ENCODE results near the gene ITGA2. TPM values are rescaled to one million over a fixed set of nuclear protein-coding genes. Genes with fewer than 3 reads are reported as not detected.

Gene ITGA2
- total and polyA plus RNA-seq, 3 donors from 2014 or later, result 0.90 to 1.7 (median 1.0) TPM

DNA sequence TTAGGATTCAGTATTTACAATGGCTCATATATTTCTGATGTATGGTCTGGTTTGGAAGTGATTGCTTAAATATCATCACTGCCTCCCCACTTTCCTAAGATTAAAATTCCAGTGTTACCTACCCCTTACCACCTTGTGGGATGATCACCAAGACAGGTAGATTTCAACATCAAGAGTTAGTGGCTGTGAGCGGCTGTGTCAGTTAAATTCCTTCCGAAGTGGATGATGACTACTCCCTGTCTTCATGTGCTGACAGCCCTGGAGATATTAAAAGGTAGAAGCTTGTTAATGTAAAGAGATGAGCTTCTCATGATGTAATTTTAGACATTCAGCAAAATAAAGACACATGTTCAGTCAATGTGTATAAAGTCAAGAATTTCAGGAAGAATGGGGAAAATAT, 4.2 kb downstream of the ITGA2 start:
- 100% methylated on average over 2 of the region's 2 CpGs for WGBS, 2 donors
- Histone ChIP-seq H3K4me3 (no peak overlapping the region), H3K27me3 (no peaks in the 10 kb centered on the region), H3K27ac (no peak overlapping the region), H3K36me3 (ENCODE audit: low read depth, missing control alignments) (no peaks in the 10 kb centered on the region), H3K4me1 (peaks cover 10% of the 10 kb centered on the region), H3K9me3 (no peaks in the 10 kb centered on the region)
- no peak for TF ChIP-seq POLR2A (IDR thresholded peaks at IDR 0.05)
- TF ChIP-seq, protein P1, sequence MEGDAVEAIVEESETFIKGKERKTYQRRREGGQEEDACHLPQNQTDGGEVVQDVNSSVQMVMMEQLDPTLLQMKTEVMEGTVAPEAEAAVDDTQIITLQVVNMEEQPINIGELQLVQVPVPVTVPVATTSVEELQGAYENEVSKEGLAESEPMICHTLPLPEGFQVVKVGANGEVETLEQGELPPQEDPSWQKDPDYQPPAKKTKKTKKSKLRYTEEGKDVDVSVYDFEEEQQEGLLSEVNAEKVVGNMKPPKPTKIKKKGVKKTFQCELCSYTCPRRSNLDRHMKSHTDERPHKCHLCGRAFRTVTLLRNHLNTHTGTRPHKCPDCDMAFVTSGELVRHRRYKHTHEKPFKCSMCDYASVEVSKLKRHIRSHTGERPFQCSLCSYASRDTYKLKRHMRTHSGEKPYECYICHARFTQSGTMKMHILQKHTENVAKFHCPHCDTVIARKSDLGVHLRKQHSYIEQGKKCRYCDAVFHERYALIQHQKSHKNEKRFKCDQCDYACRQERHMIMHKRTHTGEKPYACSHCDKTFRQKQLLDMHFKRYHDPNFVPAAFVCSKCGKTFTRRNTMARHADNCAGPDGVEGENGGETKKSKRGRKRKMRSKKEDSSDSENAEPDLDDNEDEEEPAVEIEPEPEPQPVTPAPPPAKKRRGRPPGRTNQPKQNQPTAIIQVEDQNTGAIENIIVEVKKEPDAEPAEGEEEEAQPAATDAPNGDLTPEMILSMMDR (IDR thresholded peaks at IDR 0.05), result no peak
- intact Hi-C loops (cut with DNase I; ENCODE audit: low total_unique reads), result no loop called here
- DNase-seq, result no peak

GRCh38 chr5:52994266-52994665, 5.1 kb downstream of the ITGA2 start:
- intact Hi-C loops (cut with DNase I; ENCODE audit: low total_unique reads), result no loop called here
- no peak for DNase-seq
- Histone ChIP-seq H3K9me3 (no peaks in the 10 kb centered on the region), H3K27me3 (no peaks in the 10 kb centered on the region), H3K36me3 (ENCODE audit: low read depth, missing control alignments) (no peaks in the 10 kb centered on the region), H3K4me1 (peaks cover 5% of the 10 kb centered on the region), H3K27ac (no peak overlapping the region), H3K4me3 (no peak overlapping the region)
- TF ChIP-seq POLR2A (IDR thresholded peaks at IDR 0.05), result no peak
- TF ChIP-seq, protein P1 (IDR thresholded peaks at IDR 0.05), result no peak
- WGBS, 2 donors, result 96 to 97% methylated on average over 1 of the region's 1 CpG

- no peak overlapping the region for H3K4me3 ChIP-seq
- DNase-seq, result no peak
- H3K36me3 ChIP-seq (ENCODE audit: low read depth, missing control alignments), result no peaks in the 10 kb centered on the region
- 90 to 92% methylated on average over 1 of the region's 1 CpG for WGBS, 2 donors
- H3K27me3 ChIP-seq, result no peaks in the 10 kb centered on the region
- no peaks in the 10 kb centered on the region for H3K9me3 ChIP-seq
- intact Hi-C loops (cut with DNase I; ENCODE audit: low total_unique reads), result no loop called here
- no peak for TF ChIP-seq POLR2A (IDR thresholded peaks at IDR 0.05)
- TF ChIP-seq, protein P1 (IDR thresholded peaks at IDR 0.05), result no peak
- peaks cover 1% of the 10 kb centered on the region for H3K4me1 ChIP-seq
- H3K27ac ChIP-seq, result no peak overlapping the region
These were observed 5.9 kb downstream of the ITGA2 start for GRCh38 chr5:52995095-52995494.

DNA sequence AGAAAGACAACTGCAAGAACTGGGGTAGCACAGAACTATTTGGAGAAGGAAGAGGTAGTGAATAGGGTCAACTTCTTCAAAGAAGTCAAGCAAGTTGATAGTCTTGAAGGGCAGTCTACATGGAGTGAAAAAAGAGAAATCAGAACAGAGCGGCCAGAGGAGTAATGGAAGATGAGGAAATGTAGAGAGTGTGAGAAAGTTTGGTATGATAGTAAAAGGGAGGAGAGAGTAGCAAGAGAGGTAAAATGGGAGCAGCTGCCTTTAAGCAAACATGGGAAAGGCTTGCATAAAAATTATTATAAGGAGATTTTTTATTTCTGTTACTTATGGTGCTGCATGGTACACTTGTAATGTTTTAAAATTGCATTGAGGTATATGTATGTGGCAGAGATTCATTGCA, 6.8 kb downstream of the ITGA2 start:
- H3K4me3 ChIP-seq, result no peak overlapping the region
- TF ChIP-seq, protein P1 (IDR thresholded peaks at IDR 0.05), result no peak
- TF ChIP-seq POLR2A (IDR thresholded peaks at IDR 0.05), result no peak
- no peaks in the 10 kb centered on the region for H3K9me3 ChIP-seq
- H3K27me3 ChIP-seq, result no peaks in the 10 kb centered on the region
- H3K27ac ChIP-seq, result no peak overlapping the region
- 100% methylated on average over 1 of the region's 1 CpG for WGBS, 2 donors
- intact Hi-C loops (cut with DNase I; ENCODE audit: low total_unique reads), result no loop called here
- H3K4me1 ChIP-seq, result no peaks in the 10 kb centered on the region
- no peaks in the 10 kb centered on the region for H3K36me3 ChIP-seq (ENCODE audit: low read depth, missing control alignments)
- DNase-seq, result no peak

- DNase-seq, result no peak
- Histone ChIP-seq H3K4me3 (no peak overlapping the region), H3K36me3 (ENCODE audit: low read depth, missing control alignments) (no peaks in the 10 kb centered on the region), H3K9me3 (no peaks in the 10 kb centered on the region), H3K4me1 (no peaks in the 10 kb centered on the region), H3K27me3 (no peaks in the 10 kb centered on the region), H3K27ac (no peak overlapping the region)
- 86 to 95% methylated on average over 1 of the region's 1 CpG for WGBS, 2 donors
- no peak for TF ChIP-seq POLR2A (IDR thresholded peaks at IDR 0.05)
- TF ChIP-seq, protein P1 (IDR thresholded peaks at IDR 0.05), result no peak
- intact Hi-C loops (cut with DNase I; ENCODE audit: low total_unique reads), result no loop called here
These were observed 7.8 kb downstream of the ITGA2 start for GRCh38 chr5:52996979-52997378.

Measured in testis (tissue), 3 donors.